K562 (cell line): ENCODE results near the gene CERS6.

Experiments used
- CREM ChIP-seq: IDR thresholded peaks from 2 replicates; pipeline ENCODE4 v1.6.1; 2014; ENCODE audit warnings: antibody characterized with exemption, low read depth
- HNRNPH1 ChIP-seq: fragments of 200-400 bp; formaldehyde crosslinking; optimal IDR thresholded peaks from 2 replicates; pipeline ENCODE3; 2017; ENCODE audit warnings: low read depth, mild to moderate bottlenecking, low read length, moderate library complexity
- NCOA2 ChIP-seq, 2 experiments: fragments of 450-650 bp; IDR thresholded peaks; 2 replicates each; pipeline ENCODE4 v1.6.1; 2018; ENCODE audit warnings: mild to moderate bottlenecking in 2 of 2, moderate library complexity in 1 of 2; ENCODE audit not compliant: partially characterized antibody in 2 of 2
- POLR2A ChIP-seq: fragments of 450-650 bp; conservative IDR thresholded peaks from 2 replicates; pipeline ENCODE4 v1.6.1; 2016
- POLR2AphosphoS2 ChIP-seq: IDR thresholded peaks from 2 replicates; pipeline ENCODE4 v1.6.1; 2012; ENCODE audit warnings: low read length, improper control_type of control experiment
- RAD51 ChIP-seq: fragments of 450-650 bp; IDR thresholded peaks from 2 replicates; pipeline ENCODE4 v1.7.1; 2016; ENCODE audit warnings: low read depth, mild to moderate bottlenecking, borderline replicate concordance
- SMARCA4 ChIP-seq: fragments of 450-650 bp; IDR thresholded peaks from 2 replicates; pipeline ENCODE4 v1.6.1; 2016
- STAG1 ChIP-seq: sonication (generic); formaldehyde crosslinking; IDR thresholded peaks from 2 replicates; pipeline ENCODE4 v1.5.0; 2020; ENCODE audit warnings: missing genetic modification reagents, borderline replicate concordance
- ZNF217 ChIP-seq: sonication (generic); formaldehyde crosslinking; IDR thresholded peaks from 2 replicates; pipeline ENCODE4 v1.8.0; 2022; ENCODE audit warnings: mild to moderate bottlenecking, missing genetic modification reagents
- TF ChIP-seq, protein P1 (sequence below): IDR thresholded peaks from 3 replicates; pipeline ENCODE4 v1.6.1; 2011; ENCODE audit warnings: borderline replicate concordance, mild to moderate bottlenecking; ENCODE audit not compliant: insufficient read length, insufficient read depth
- TF ChIP-seq, protein P2 (sequence below), 3 experiments: IDR thresholded peaks in 2 of 3; conservative IDR thresholded peaks in 1 of 3; 2 replicates each; pipeline ENCODE4 v1.5.1; 2011 to 2012; ENCODE audit warnings: low read length in 3 of 3, mild to moderate bottlenecking in 3 of 3, control low read depth in 2 of 3, improper control_type of control experiment in 1 of 3, inconsistent platforms in 1 of 3, low read depth in 1 of 3, mixed read lengths in 1 of 3, moderate library complexity in 1 of 3; ENCODE audit not compliant: insufficient read depth in 2 of 3

DNA sequence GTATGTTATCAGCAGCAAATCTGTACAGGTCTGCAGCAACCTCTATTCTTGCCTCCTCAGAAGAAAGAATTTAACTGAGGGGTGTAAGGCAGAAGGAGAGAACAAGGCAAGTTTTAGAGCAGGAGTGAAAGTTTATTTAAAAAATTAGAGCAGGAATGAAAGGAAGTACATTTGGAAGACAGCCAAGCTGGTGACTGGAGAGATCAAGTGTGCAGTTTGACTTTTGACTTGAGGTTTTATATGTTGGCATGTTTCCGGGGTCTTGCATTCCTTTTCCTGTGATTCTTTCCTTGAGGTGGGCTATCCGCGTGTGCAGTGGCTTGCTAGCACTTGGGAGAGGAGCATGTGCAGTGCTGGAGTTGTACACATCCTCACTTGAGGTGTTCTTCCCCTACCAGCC is 16.5 kb upstream of the CERS6 start:
- TF ChIP-seq NCOA2 (IDR thresholded peaks at IDR 0.05; ENCODE audit: partially characterized antibody in 2 of 2) (no peak), SMARCA4 (no peak), STAG1 (no peak), CREM (no peak), POLR2AphosphoS2 (no peak), RAD51 (no peak), ZNF217 (no peak), POLR2A (no peak), HNRNPH1 (no peak)
- TF ChIP-seq, protein P1, sequence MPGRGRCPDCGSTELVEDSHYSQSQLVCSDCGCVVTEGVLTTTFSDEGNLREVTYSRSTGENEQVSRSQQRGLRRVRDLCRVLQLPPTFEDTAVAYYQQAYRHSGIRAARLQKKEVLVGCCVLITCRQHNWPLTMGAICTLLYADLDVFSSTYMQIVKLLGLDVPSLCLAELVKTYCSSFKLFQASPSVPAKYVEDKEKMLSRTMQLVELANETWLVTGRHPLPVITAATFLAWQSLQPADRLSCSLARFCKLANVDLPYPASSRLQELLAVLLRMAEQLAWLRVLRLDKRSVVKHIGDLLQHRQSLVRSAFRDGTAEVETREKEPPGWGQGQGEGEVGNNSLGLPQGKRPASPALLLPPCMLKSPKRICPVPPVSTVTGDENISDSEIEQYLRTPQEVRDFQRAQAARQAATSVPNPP = no peak
- TF ChIP-seq, protein P2, sequence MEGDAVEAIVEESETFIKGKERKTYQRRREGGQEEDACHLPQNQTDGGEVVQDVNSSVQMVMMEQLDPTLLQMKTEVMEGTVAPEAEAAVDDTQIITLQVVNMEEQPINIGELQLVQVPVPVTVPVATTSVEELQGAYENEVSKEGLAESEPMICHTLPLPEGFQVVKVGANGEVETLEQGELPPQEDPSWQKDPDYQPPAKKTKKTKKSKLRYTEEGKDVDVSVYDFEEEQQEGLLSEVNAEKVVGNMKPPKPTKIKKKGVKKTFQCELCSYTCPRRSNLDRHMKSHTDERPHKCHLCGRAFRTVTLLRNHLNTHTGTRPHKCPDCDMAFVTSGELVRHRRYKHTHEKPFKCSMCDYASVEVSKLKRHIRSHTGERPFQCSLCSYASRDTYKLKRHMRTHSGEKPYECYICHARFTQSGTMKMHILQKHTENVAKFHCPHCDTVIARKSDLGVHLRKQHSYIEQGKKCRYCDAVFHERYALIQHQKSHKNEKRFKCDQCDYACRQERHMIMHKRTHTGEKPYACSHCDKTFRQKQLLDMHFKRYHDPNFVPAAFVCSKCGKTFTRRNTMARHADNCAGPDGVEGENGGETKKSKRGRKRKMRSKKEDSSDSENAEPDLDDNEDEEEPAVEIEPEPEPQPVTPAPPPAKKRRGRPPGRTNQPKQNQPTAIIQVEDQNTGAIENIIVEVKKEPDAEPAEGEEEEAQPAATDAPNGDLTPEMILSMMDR (IDR thresholded peaks at IDR 0.05 in 2 of 3, conservative IDR thresholded peaks at IDR 0.05 in 1 of 3; ENCODE audit: insufficient read depth in 2 of 3, low read depth in 1 of 3, low read length in 3 of 3) = no peak
